Stomach (tissue), 4 donors: Measurements from ENCODE around the gene SAMD14.

ENCODE experiments used
- POLR2A ChIP-seq, 4 donors: fragments of 450-650 bp; IDR thresholded peaks; one replicate each; pipeline ENCODE4 v1.6.1; 2016; ENCODE audit warnings: antibody characterized with exemption in 4 of 4, control low read depth in 2 of 4, mild to moderate bottlenecking in 1 of 4, moderate library complexity in 1 of 4
- POLR2AphosphoS5 ChIP-seq, 3 donors: sonication (generic); formaldehyde crosslinking; IDR thresholded peaks; one replicate each; pipeline ENCODE4 v1.6.1; 2016; ENCODE audit warnings: antibody characterized with exemption in 3 of 3
- TF ChIP-seq, protein P1 (sequence below), 7 experiments: fragments of 450-650 bp in 4 of 7; fragments of 200-600 bp in 3 of 7; sonication (generic) in 3 of 7; IDR thresholded peaks; one replicate each; pipeline ENCODE4 v1.5.1; 2016 to 2019; ENCODE audit warnings: antibody characterized with exemption in 7 of 7, control low read depth in 2 of 7, mild to moderate bottlenecking in 1 of 7

DNA sequence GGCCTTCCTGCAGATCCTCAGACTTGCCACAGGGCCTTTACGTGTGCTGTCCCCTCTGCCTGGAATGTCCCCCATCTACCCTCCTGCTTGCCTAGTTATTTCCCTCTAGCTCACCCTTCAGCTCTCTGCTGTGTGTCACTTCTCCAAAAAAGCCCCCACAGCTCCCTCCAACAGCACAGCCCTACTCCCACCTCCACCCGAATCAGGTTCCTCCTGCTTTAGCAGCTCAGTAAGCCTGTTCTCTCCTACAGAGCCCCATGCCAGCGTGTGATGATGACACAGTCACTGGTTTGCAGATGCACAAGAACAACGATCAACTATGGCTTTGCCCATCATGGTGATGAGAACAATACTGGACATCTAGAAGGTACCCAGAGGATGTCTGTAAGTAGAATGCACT, 7.1 kb upstream of the SAMD14 start:
- no peak for TF ChIP-seq POLR2A (IDR thresholded peaks at IDR 0.05)
- TF ChIP-seq, protein P1, sequence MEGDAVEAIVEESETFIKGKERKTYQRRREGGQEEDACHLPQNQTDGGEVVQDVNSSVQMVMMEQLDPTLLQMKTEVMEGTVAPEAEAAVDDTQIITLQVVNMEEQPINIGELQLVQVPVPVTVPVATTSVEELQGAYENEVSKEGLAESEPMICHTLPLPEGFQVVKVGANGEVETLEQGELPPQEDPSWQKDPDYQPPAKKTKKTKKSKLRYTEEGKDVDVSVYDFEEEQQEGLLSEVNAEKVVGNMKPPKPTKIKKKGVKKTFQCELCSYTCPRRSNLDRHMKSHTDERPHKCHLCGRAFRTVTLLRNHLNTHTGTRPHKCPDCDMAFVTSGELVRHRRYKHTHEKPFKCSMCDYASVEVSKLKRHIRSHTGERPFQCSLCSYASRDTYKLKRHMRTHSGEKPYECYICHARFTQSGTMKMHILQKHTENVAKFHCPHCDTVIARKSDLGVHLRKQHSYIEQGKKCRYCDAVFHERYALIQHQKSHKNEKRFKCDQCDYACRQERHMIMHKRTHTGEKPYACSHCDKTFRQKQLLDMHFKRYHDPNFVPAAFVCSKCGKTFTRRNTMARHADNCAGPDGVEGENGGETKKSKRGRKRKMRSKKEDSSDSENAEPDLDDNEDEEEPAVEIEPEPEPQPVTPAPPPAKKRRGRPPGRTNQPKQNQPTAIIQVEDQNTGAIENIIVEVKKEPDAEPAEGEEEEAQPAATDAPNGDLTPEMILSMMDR (IDR thresholded peaks at IDR 0.05) = no peak
- no peak for TF ChIP-seq POLR2AphosphoS5 (IDR thresholded peaks at IDR 0.05)
